ENCODE measurements around the gene STARD3. TPM values are rescaled to one million over a fixed set of nuclear protein-coding genes. Genes with fewer than 3 reads are reported as not detected.

Gene STARD3
- polyA plus RNA-seq, 2 of the 4 experiments (the other 2 are of a cell fraction), result 54.6 to 56.0 TPM

GRCh38 chr17:39595294-39595693, 41.6 kb upstream of the STARD3 start:
- Histone ChIP-seq H3K27ac (no peak overlapping the region), H3K9me3 (no peaks in the 10 kb centered on the region), H3K4me2 (no peak overlapping the region), H3K4me3 (no peak overlapping the region), H3K4me1 (peaks cover 13% of the 10 kb centered on the region)
- FAIRE-seq, result no peak
- ChIA-PET CTCF (interaction anchor here (0.7 to 58.8 kb wide), 6 partner anchors 8 to 75 kb away, joined by 3 to 1581 read pairs (median 4); partner anchors contain the start of genes PPP1R1B and STARD3), POLR2A (no interaction called here)
- ATAC-seq, result no peak
- TF ChIP-seq POLR2AphosphoS2 (conservative IDR thresholded peaks at IDR 0.05; ENCODE audit: low read length) (no peak), FOSB (CRISPR knock-in tag; IDR thresholded peaks at IDR 0.05) (no peak), SREBF2 (IDR thresholded peaks at IDR 0.05) (no peak), BHLHE40 (IDR thresholded peaks at IDR 0.05; ENCODE audit: low read depth, low read length) (no peak), ZC3H11A (IDR thresholded peaks at IDR 0.05) (no peak), SMC3 (IDR thresholded peaks at IDR 0.05) (no peak), CEBPB (IDR thresholded peaks at IDR 0.05) (no peak), EHF (CRISPR knock-in tag; IDR thresholded peaks at IDR 0.05) (no peak), HMGXB4 (CRISPR knock-in tag; IDR thresholded peaks at IDR 0.05; ENCODE audit: borderline replicate concordance) (no peak), HDAC2 (IDR thresholded peaks at IDR 0.05) (no peak), MAX (IDR thresholded peaks at IDR 0.05) (no peak), JUN (IDR thresholded peaks at IDR 0.05) (no peak), RAD21 (conservative IDR thresholded peaks at IDR 0.05 in 1 of 2, IDR thresholded peaks at IDR 0.05 in 1 of 2) (no peak), ESRRA (IDR thresholded peaks at IDR 0.05; ENCODE audit: borderline replicate concordance, low read length) (no peak), HES2 (IDR thresholded peaks at IDR 0.05) (no peak), ATOH8 (CRISPR knock-in tag; IDR thresholded peaks at IDR 0.05; ENCODE audit: low read depth) (no peak), JUNB (IDR thresholded peaks at IDR 0.05) (no peak), USF2 (IDR thresholded peaks at IDR 0.05) (no peak), ZNF302 (CRISPR knock-in tag; IDR thresholded peaks at IDR 0.05) (no peak), RFX5 (IDR thresholded peaks at IDR 0.05) (no peak)
- 8% methylated on average over 4 of the region's 4 CpGs for WGBS (ENCODE audit: missing lambda C conversion rate)
- DNase-seq (ENCODE audit: low read depth in 1 of 2, low spot score in 1 of 2), result no peak

GRCh38 chr17:39595928-39596510, 40.9 kb upstream of the STARD3 start:
- 39% methylated on average over 11 of the region's 11 CpGs for WGBS (ENCODE audit: missing lambda C conversion rate)
- TF ChIP-seq HOXA7 (CRISPR knock-in tag; IDR thresholded peaks at IDR 0.05) (no peak), HEYL (CRISPR knock-in tag; IDR thresholded peaks at IDR 0.05) (no peak)

More at GRCh38 chr17:39595928-39596510, 40.9 kb upstream of the STARD3 start:
- ChIA-PET POLR2A (no interaction called here), CTCF (interaction anchor here (0.7 to 58.8 kb wide), 10 partner anchors 9 to 351 kb away, joined by 3 to 1581 read pairs (median 3); partner anchors contain the start of genes PPP1R1B and STARD3)
- Histone ChIP-seq H3K27ac (no peak overlapping the region), H3K4me3 (no peak overlapping the region), H3K4me1 (peaks cover 13% of the 10 kb centered on the region), H3K4me2 (no peak overlapping the region), H3K9me3 (no peaks in the 10 kb centered on the region)
- FAIRE-seq, result no peak
- DNase-seq (ENCODE audit: low read depth in 1 of 2, low spot score in 1 of 2), result no peak
- no peak for ATAC-seq
